Measurements from ENCODE around the gene FTH1. TPM values are rescaled to one million over a fixed set of nuclear protein-coding genes. Genes with fewer than 3 reads are reported as not detected.

Gene FTH1
- total and polyA plus RNA-seq, 4 experiments from 2014 or later, result 695 to 3,378 (median 1,943) TPM

DNA sequence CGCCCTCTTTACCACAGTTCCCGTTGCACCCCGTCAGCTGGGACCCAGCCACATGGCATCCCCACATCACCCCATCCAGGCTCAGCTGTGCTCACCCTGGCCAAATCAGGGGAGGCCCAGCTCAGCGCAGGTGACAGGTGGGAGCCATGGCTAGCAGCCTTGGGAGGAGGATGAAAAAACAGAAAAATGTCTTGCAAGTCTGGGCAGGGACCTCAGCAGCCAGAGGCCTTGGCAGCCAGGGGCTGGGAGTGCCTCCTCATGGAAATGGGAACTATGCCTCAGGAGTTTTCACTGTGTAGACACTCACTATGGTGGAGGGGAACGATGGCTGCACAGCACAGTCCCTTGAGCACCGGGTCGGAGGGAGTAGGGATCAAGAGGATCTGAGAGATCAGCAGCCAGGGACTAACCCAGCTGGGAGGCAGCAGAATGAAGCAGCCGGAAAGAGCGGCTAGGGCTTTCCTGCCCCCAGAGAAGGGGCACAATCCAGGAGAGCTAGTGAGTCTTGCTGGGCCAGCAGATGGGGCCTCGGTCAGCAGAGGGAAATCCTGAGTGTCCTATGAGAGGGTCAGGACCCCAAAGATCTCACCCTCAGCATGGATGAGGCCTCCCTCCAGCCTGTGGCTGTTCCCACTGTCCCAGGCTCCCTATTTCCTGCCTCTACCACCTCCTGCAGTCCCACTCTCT lies 6.2 kb upstream of the FTH1 start:
- Mint-ChIP-seq H3K4me3 (no peak overlapping the region), H3K9me3 (peaks cover 0 to 2% (median 0%) of the 10 kb centered on the region in 8 donors), H3K36me3 (no peaks in the 10 kb centered on the region), H3K27ac (peak overlapping the region in 3 of 7 donors; percentile 52 to 74 (median 65)), H3K4me1 (peaks cover 13 to 35% (median 18%) of the 10 kb centered on the region in 4 donors), H3K27me3 (no peaks in the 10 kb centered on the region)
- Histone ChIP-seq H3K27me3 (ENCODE audit: insufficient read depth, low read length) (no peaks in the 10 kb centered on the region), H3K36me3 (ENCODE audit: insufficient read depth, low read length) (no peaks in the 10 kb centered on the region), H3K4me1 (ENCODE audit: insufficient read depth, low read length) (peaks cover 15% of the 10 kb centered on the region), H3K4me3 (ENCODE audit: low read length in 2 of 2) (no peak overlapping the region), H3K27ac (ENCODE audit: low read depth, low read length) (no peak overlapping the region), H3K9me3 (ENCODE audit: control insufficient read depth in 1 of 2, low read length in 2 of 2) (no peaks in the 10 kb centered on the region)
- ChIA-PET POLR2A (ENCODE audit: partially characterized antibody) (interaction anchor here (1.7 to 11.4 kb wide), 2 partner anchors 51 to 53 kb away, joined by 6 to 352 read pairs; no protein-coding TSS in a partner anchor), CTCF (ENCODE audit: partially characterized antibody) (interaction anchor here (14.1 kb wide), 1 partner anchor 109 kb away, joined by 90 read pairs; no protein-coding TSS in a partner anchor)
- intact Hi-C loops (cut with micrococcal nuclease), result no loop called here
- DNase-seq, result no peak

GRCh38 chr11:61972672-61973475 lies 5.4 kb upstream of the FTH1 start:
- peaks cover 20% of the 10 kb centered on the region for H3K4me1 ChIP-seq (ENCODE audit: insufficient read depth, low read length)
- POLR2A ChIA-PET (ENCODE audit: partially characterized antibody), result interaction anchor here (11.4 kb wide), 1 partner anchor 54 kb away, joined by 352 read pairs; no protein-coding TSS in a partner anchor
- CTCF ChIA-PET (ENCODE audit: partially characterized antibody), result interaction anchor here (2.4 to 14.1 kb wide), 2 partner anchors 26 to 110 kb away, joined by 6 to 90 read pairs; no protein-coding TSS in a partner anchor

DNA sequence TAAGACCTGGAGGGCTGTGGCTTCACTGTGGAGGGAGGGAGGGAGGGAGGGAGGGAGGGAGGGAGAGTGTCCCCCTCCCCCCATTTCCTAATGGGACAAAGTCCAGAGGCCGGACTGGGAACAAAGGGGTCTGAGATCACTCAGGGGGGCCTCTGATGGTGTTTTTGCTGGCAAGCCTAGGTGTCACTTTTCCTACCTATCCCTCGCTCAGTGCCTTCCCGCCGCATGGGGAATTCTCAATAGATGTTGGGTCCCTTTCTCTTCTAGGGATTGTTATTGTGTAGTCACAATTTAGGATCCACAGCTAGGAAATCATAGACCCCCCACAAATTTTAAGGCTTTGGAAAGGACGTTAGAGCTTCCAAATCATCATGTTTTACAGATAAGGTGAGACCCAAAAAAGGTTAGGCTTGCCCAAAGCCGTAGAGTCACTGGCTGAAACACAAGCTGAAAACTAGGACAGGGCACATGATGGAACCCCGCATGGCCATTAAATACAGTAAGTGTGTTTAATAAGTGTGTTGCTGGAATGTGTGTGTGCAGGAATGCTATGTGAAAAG lies 4.8 kb upstream of the FTH1 start:
- peak overlapping the region in 1 of 8 donors; percentile 12 for H3K4me3 Mint-ChIP-seq
- CTCF ChIA-PET (ENCODE audit: partially characterized antibody), result interaction anchor here (2.4 to 14.1 kb wide), 2 partner anchors 25 to 110 kb away, joined by 6 to 90 read pairs; no protein-coding TSS in a partner anchor
- H3K27me3 ChIP-seq (ENCODE audit: insufficient read depth, low read length), result no peaks in the 10 kb centered on the region
- H3K36me3 Mint-ChIP-seq, result peaks cover 0 to 8% of the 10 kb centered on the region in 2 donors
- no peaks in the 10 kb centered on the region for H3K9me3 ChIP-seq (ENCODE audit: control insufficient read depth in 1 of 2, low read length in 2 of 2)
- H3K27ac ChIP-seq (ENCODE audit: low read depth, low read length), result no peak overlapping the region
- H3K9me3 Mint-ChIP-seq, result peaks cover 0 to 2% (median 0%) of the 10 kb centered on the region in 8 donors
- no peak overlapping the region for H3K4me3 ChIP-seq (ENCODE audit: low read length in 2 of 2)
- H3K36me3 ChIP-seq (ENCODE audit: insufficient read depth, low read length), result no peaks in the 10 kb centered on the region
- intact Hi-C loops (cut with micrococcal nuclease), result no loop called here
- DNase-seq, result no peak
- no peaks in the 10 kb centered on the region for H3K27me3 Mint-ChIP-seq
- POLR2A ChIA-PET (ENCODE audit: partially characterized antibody), result interaction anchor here (11.4 kb wide), 1 partner anchor 55 kb away, joined by 352 read pairs; no protein-coding TSS in a partner anchor
- peaks cover 15 to 45% (median 21%) of the 10 kb centered on the region in 4 donors for H3K4me1 Mint-ChIP-seq
- peaks cover 20% of the 10 kb centered on the region for H3K4me1 ChIP-seq (ENCODE audit: insufficient read depth, low read length)
- peak overlapping the region in 5 of 7 donors; percentile 43 to 91 (median 71) for H3K27ac Mint-ChIP-seq

More at GRCh38 chr11:61972672-61973475, 5.4 kb upstream of the FTH1 start:
- intact Hi-C loops (cut with micrococcal nuclease), result no loop called here
- Mint-ChIP-seq H3K4me3 (peak overlapping the region in 1 of 8 donors; percentile 12), H3K9me3 (peaks cover 0 to 2% (median 0%) of the 10 kb centered on the region in 8 donors), H3K27me3 (no peaks in the 10 kb centered on the region), H3K4me1 (peaks cover 15 to 42% (median 21%) of the 10 kb centered on the region in 4 donors), H3K27ac (peak overlapping the region in 5 of 7 donors; percentile 43 to 91 (median 65)), H3K36me3 (peaks cover 0 to 3% of the 10 kb centered on the region in 2 donors)
- no peaks in the 10 kb centered on the region for H3K9me3 ChIP-seq (ENCODE audit: control insufficient read depth in 1 of 2, low read length in 2 of 2)
- no peak overlapping the region for H3K4me3 ChIP-seq (ENCODE audit: low read length in 2 of 2)
- no peaks in the 10 kb centered on the region for H3K36me3 ChIP-seq (ENCODE audit: insufficient read depth, low read length)
- no peak overlapping the region for H3K27ac ChIP-seq (ENCODE audit: low read depth, low read length)
- H3K27me3 ChIP-seq (ENCODE audit: insufficient read depth, low read length), result no peaks in the 10 kb centered on the region
- no peak for DNase-seq

DNA sequence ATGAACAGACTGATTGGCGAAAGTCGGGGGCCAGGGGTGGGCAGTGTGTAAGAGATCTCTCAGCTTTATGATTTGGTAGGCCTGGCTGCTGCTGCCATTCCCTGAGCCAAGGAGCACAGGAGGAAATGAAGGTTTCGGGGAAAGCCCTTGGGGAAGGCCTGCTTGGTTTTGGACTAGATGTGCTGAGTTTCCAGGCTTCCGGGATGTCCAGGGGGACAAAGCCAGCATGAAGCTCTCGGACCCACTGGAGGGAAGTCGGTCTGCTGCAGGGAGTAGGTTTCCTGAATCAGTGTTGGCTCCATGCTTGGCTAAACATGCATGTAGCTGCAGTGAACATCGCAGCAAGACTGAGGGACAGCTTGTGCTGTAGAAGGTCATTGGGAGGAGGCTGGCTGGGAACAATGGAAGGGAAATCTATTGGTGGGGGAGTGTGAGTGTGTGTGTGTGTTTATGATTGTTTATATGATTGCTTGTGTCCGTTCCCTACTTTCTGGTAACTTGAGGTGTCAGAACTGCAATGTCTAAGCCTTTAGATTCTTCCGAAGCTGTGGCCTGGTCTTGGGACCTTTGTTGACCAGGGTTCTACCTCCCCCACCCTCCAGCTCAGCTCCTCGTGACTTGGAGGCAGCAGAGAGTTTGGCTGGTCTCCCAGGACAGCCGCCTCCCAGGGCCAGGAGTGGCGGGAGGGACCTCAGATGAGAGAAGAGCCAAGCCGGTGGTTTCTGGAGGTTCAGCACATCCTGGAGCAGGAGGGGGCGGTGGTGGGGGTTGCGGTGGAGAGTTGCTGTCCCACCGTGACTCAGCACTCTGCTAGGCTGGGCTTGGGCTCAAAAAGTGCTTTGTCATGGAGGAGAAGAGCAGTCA lies 4.0 kb upstream of the FTH1 start:
- Histone ChIP-seq H3K27ac (ENCODE audit: low read depth, low read length) (no peak overlapping the region), H3K4me3 (ENCODE audit: low read length in 2 of 2) (no peak overlapping the region), H3K4me1 (ENCODE audit: insufficient read depth, low read length) (peaks cover 20% of the 10 kb centered on the region), H3K9me3 (ENCODE audit: control insufficient read depth in 1 of 2, low read length in 2 of 2) (no peaks in the 10 kb centered on the region), H3K36me3 (ENCODE audit: insufficient read depth, low read length) (no peaks in the 10 kb centered on the region), H3K27me3 (ENCODE audit: insufficient read depth, low read length) (no peaks in the 10 kb centered on the region)
- intact Hi-C loops (cut with micrococcal nuclease), result no loop called here
- Mint-ChIP-seq H3K36me3 (peaks cover 2 to 13% of the 10 kb centered on the region in 2 donors), H3K27ac (peak overlapping the region; percentile 8 to 89 (median 71)), H3K9me3 (peaks cover 0 to 3% (median 0%) of the 10 kb centered on the region in 8 donors), H3K4me3 (peak overlapping the region in 1 of 8 donors; percentile 2), H3K27me3 (no peaks in the 10 kb centered on the region), H3K4me1 (peaks cover 15 to 48% (median 22%) of the 10 kb centered on the region in 4 donors)
- ChIA-PET CTCF (ENCODE audit: partially characterized antibody) (interaction anchor here (0.9 to 14.1 kb wide), 3 partner anchors 24 to 111 kb away, joined by 3 to 90 read pairs (median 6); no protein-coding TSS in a partner anchor), POLR2A (ENCODE audit: partially characterized antibody) (interaction anchor here (11.4 kb wide), 1 partner anchor 55 kb away, joined by 352 read pairs; no protein-coding TSS in a partner anchor)
- peak in 2 of 5 donors; percentile 36 to 65 for DNase-seq

- H3K27me3 ChIP-seq (ENCODE audit: insufficient read depth, low read length), result no peaks in the 10 kb centered on the region
- ChIA-PET CTCF (ENCODE audit: partially characterized antibody) (interaction anchor here (0.7 to 14.1 kb wide), 6 partner anchors 24 to 138 kb away, joined by 3 to 90 read pairs (median 4); no protein-coding TSS in a partner anchor), POLR2A (ENCODE audit: partially characterized antibody) (interaction anchor here (1.1 to 11.4 kb wide), 3 partner anchors 43 to 111 kb away, joined by 3 to 352 read pairs (median 58); no protein-coding TSS in a partner anchor)
- H3K27ac ChIP-seq (ENCODE audit: low read depth, low read length), result no peak overlapping the region
- intact Hi-C loops (cut with micrococcal nuclease), result loop anchor here (5.0 kb wide), 1 partner anchor 73 kb away; no protein-coding TSS in a partner anchor
- H3K4me3 ChIP-seq (ENCODE audit: low read length in 2 of 2), result no peak overlapping the region
- peaks cover 27% of the 10 kb centered on the region for H3K4me1 ChIP-seq (ENCODE audit: insufficient read depth, low read length)
- Mint-ChIP-seq H3K9me3 (peaks cover 0 to 3% (median 0%) of the 10 kb centered on the region in 8 donors), H3K27me3 (no peaks in the 10 kb centered on the region), H3K36me3 (peaks cover 10 to 27% of the 10 kb centered on the region in 2 donors), H3K4me3 (no peak overlapping the region), H3K4me1 (peaks cover 21 to 61% (median 30%) of the 10 kb centered on the region in 4 donors), H3K27ac (peak overlapping the region in 6 of 7 donors; percentile 14 to 90 (median 47))
- H3K9me3 ChIP-seq (ENCODE audit: control insufficient read depth in 1 of 2, low read length in 2 of 2), result no peaks in the 10 kb centered on the region
- no peak for DNase-seq
- peaks cover 7% of the 10 kb centered on the region for H3K36me3 ChIP-seq (ENCODE audit: insufficient read depth, low read length)
These were observed 2.6 kb upstream of the FTH1 start for GRCh38 chr11:61969838-61970662.

Measured in CD4-positive, alpha-beta memory T cell (primary cell).